Ovary (tissue), 3 donors: ENCODE data around the gene CCDC149.

Experiments
- POLR2A ChIP-seq: fragments of 450-650 bp; IDR thresholded peaks from one replicate; pipeline ENCODE4 v1.6.1; 2017; ENCODE audit warnings: antibody characterized with exemption, mild to moderate bottlenecking, moderate library complexity
- TF ChIP-seq, protein P1 (sequence below), 3 donors: fragments of 450-650 bp in 2 of 3; fragments of 200-600 bp in 1 of 3; IDR thresholded peaks; one replicate each; pipeline versions ENCODE4 v1.5.1 to v1.8.0; 2016 to 2022; ENCODE audit warnings: antibody characterized with exemption in 3 of 3, mild to moderate bottlenecking in 1 of 3
- donor health status: DM: no; HTN: no; CAD: no.

DNA sequence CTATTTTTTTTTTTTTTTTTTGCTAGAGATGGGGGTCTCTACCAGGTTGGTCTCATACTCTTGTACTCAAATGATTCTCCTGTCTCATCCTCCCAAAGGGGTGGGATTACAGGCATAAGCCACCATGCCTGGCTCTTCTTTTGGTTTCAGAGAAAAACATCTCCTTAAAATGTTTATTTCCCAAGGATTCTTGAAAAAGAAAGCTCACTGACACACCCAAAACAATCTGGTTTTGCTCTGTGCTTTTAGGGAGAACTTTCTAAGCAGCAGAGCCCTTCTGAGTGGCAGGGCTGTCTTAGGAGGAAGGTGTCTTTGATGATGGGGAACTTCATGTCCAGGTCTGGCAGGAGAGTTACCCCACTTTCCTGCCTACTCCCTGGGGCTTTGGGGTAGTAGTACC is 116.2 kb downstream of the CCDC149 start:
- TF ChIP-seq, protein P1, sequence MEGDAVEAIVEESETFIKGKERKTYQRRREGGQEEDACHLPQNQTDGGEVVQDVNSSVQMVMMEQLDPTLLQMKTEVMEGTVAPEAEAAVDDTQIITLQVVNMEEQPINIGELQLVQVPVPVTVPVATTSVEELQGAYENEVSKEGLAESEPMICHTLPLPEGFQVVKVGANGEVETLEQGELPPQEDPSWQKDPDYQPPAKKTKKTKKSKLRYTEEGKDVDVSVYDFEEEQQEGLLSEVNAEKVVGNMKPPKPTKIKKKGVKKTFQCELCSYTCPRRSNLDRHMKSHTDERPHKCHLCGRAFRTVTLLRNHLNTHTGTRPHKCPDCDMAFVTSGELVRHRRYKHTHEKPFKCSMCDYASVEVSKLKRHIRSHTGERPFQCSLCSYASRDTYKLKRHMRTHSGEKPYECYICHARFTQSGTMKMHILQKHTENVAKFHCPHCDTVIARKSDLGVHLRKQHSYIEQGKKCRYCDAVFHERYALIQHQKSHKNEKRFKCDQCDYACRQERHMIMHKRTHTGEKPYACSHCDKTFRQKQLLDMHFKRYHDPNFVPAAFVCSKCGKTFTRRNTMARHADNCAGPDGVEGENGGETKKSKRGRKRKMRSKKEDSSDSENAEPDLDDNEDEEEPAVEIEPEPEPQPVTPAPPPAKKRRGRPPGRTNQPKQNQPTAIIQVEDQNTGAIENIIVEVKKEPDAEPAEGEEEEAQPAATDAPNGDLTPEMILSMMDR (IDR thresholded peaks at IDR 0.05) = no peak
- no peak for TF ChIP-seq POLR2A
